HepG2 (cell line): ENCODE data around the gene VWA1. TPM values are rescaled to one million over a fixed set of nuclear protein-coding genes. Genes with fewer than 3 reads are reported as not detected.

Experiments used
- ATAC-seq: fragments of 200-7000 bp; cut with Tn5 transposase; 3 replicates; pipeline ENCODE4 v1.9.1; 2020; ENCODE audit warnings: mild to moderate bottlenecking, moderate library complexity
- BruUV-seq: library from RNA; stranded (reverse); fragments of 400-500 nt; replicated peaks from 2 replicates; lab custom pipeline; 2021; lab: Mats Ljungman, UMichigan
- CTCF ChIA-PET: fragments of 300-600 bp; formaldehyde crosslinking; extraction: SDS; loops from one replicate; lab custom pipeline; 2021; ENCODE audit warnings: low total read pairs, inconsistent platforms, low intra/inter-chr PET ratio; lab: Yijun Ruan, JAX
- POLR2A ChIA-PET: fragments of 350-600 bp; sonication (Branson Sonifier 250); formaldehyde crosslinking; loops from one replicate; lab custom pipeline; 2020; ENCODE audit warnings: antibody characterized with exemption, inconsistent platforms; lab: Yijun Ruan, JAX
- DNase-seq: peaks from one replicate; pipeline ENCODE4 v3.0.0-alpha.2; 2015; ENCODE audit warnings: low spot score
- FAIRE-seq: peaks from 3 replicates; lab custom pipeline; 2011; peaks lifted over from hg19 to GRCh38; lab: Jason Lieb, UNC
- H2AFZ ChIP-seq: one replicate; pipeline ENCODE4 v1.6.1; 2011; ENCODE audit warnings: low read length, inconsistent platforms
- H3K27ac ChIP-seq: fragments of 300-600 bp; 3 replicates; pipeline ENCODE4 v1.8.0; 2011; ENCODE audit warnings: mixed run types, mild to moderate bottlenecking, mixed read lengths, low read length, inconsistent platforms; ENCODE audit not compliant: insufficient read depth; ENCODE audit errors: extremely low read length
- H3K27me3 ChIP-seq, 2 experiments: fragments of 200-600 bp in 1 of 2; 2 replicates in 1 of 2; 3 replicates in 1 of 2; pipeline versions ENCODE4 v1.6.0 to v1.8.0; 2011; ENCODE audit warnings: low read length in 2 of 2, mild to moderate bottlenecking in 2 of 2, moderate library complexity in 2 of 2, inconsistent platforms in 1 of 2; ENCODE audit not compliant: insufficient read depth in 2 of 2, control insufficient read depth in 1 of 2
- H3K36me3 ChIP-seq, 2 experiments: fragments of 200-600 bp in 1 of 2; replicated peaks in 1 of 2; 2 replicates in 1 of 2; 3 replicates in 1 of 2; pipeline versions ENCODE4 v1.5.1 to v1.8.0; 2011; ENCODE audit warnings: low read length in 2 of 2, inconsistent platforms in 1 of 2; ENCODE audit not compliant: insufficient read depth in 2 of 2, control insufficient read depth in 1 of 2
- H3K4me1 ChIP-seq: 2 replicates; pipeline ENCODE4 v1.5.1; 2012; ENCODE audit warnings: low read length, inconsistent platforms; ENCODE audit not compliant: insufficient read depth
- H3K4me2 ChIP-seq: 2 replicates; pipeline ENCODE4 v1.6.0; 2011; ENCODE audit warnings: low read depth, low read length, inconsistent platforms
- H3K4me3 ChIP-seq, 3 experiments: fragments of 200-600 bp in 1 of 3; sonication (generic), shearing (Covaris generic) in 1 of 3; replicated peaks in 1 of 3; 2 replicates each; pipeline ENCODE4 v1.5.1; 2011 to 2016; ENCODE audit warnings: low read length in 3 of 3, inconsistent platforms in 2 of 3, low read depth in 2 of 3, mild to moderate bottlenecking in 2 of 3, control low read depth in 1 of 3, mixed read lengths in 1 of 3; ENCODE audit not compliant: insufficient read depth in 1 of 3
- H3K79me2 ChIP-seq: one replicate; pipeline ENCODE4 v1.6.1; 2011; ENCODE audit warnings: low read length, inconsistent platforms; ENCODE audit not compliant: insufficient read depth
- H3K9ac ChIP-seq: 2 replicates; pipeline ENCODE4 v1.6.0; 2011; ENCODE audit warnings: mild to moderate bottlenecking, low read depth, low read length, inconsistent platforms; ENCODE audit not compliant: insufficient read depth
- H3K9me3 ChIP-seq: 2 replicates; pipeline ENCODE4 v1.5.1; 2012; ENCODE audit warnings: mild to moderate bottlenecking, low read length
- H4K20me1 ChIP-seq: 2 replicates; pipeline ENCODE4 v1.6.0; 2011; ENCODE audit warnings: inconsistent platforms, mild to moderate bottlenecking, low read length, moderate library complexity; ENCODE audit not compliant: insufficient read depth
- BRD4 ChIP-seq: sonication (generic); formaldehyde crosslinking; IDR thresholded peaks from 2 replicates; pipeline ENCODE4 v1.4.0; 2020; ENCODE audit warnings: missing genetic modification reagents
- CEBPG ChIP-seq: IDR thresholded peaks from 2 replicates; pipeline ENCODE4 v1.6.1; 2016
- CREM ChIP-seq, 2 experiments: sonication (generic) in 1 of 2; formaldehyde crosslinking in 1 of 2; IDR thresholded peaks; 2 replicates each; pipeline versions ENCODE4 v1.4.0 to v1.6.1; 2016 to 2020; ENCODE audit warnings: antibody characterized with exemption in 1 of 2, mild to moderate bottlenecking in 1 of 2, missing genetic modification reagents in 1 of 2
- HNF4A ChIP-seq: sonication (generic); formaldehyde crosslinking; IDR thresholded peaks from 2 replicates; pipeline ENCODE4 v1.4.0; 2020; ENCODE audit warnings: missing genetic modification reagents
- HOXA3 ChIP-seq: sonication (generic); formaldehyde crosslinking; IDR thresholded peaks from 2 replicates; pipeline ENCODE4 v1.5.0; 2020; ENCODE audit warnings: missing genetic modification reagents
- KLF16 ChIP-seq, 2 experiments: sonication (generic) in 1 of 2; formaldehyde crosslinking in 1 of 2; IDR thresholded peaks; 2 replicates each; pipeline versions ENCODE4 v1.6.1 to v1.8.0; 2016 to 2023; ENCODE audit warnings: missing genetic modification reagents in 2 of 2, missing compliant biosample characterization in 1 of 2
- KLF6 ChIP-seq: IDR thresholded peaks from 2 replicates; pipeline ENCODE4 v1.8.0; 2016; ENCODE audit warnings: missing biosample characterization, missing genetic modification reagents
- KMT2B ChIP-seq: IDR thresholded peaks from 2 replicates; pipeline ENCODE4 v1.6.1; 2016; ENCODE audit warnings: missing genetic modification reagents, missing compliant biosample characterization
- MLLT10 ChIP-seq: sonication (generic); formaldehyde crosslinking; IDR thresholded peaks from 2 replicates; pipeline ENCODE4 v1.4.0; 2020; ENCODE audit warnings: missing genetic modification reagents
- PHF21A ChIP-seq: sonication (generic); formaldehyde crosslinking; IDR thresholded peaks from 2 replicates; pipeline ENCODE4 v1.5.0; 2020; ENCODE audit warnings: mild to moderate bottlenecking, missing genetic modification reagents
- POLR2G ChIP-seq: fragments of 200-400 bp; formaldehyde crosslinking; IDR thresholded peaks from 2 replicates; pipeline ENCODE4 v1.6.1; 2018; ENCODE audit warnings: mild to moderate bottlenecking, low read depth, low read length, moderate library complexity
- PRMT3 ChIP-seq: sonication (generic); formaldehyde crosslinking; IDR thresholded peaks from 2 replicates; pipeline ENCODE4 v1.8.1; 2022; ENCODE audit warnings: low read depth, mild to moderate bottlenecking, moderate library complexity, missing genetic modification reagents, borderline replicate concordance
- RXRB ChIP-seq: IDR thresholded peaks from 2 replicates; pipeline ENCODE4 v1.6.1; 2016; ENCODE audit warnings: borderline replicate concordance, missing genetic modification reagents, missing compliant biosample characterization
- SOX13 ChIP-seq, 3 experiments: fragments of 450-650 bp in 1 of 3; sonication (generic) in 1 of 3; formaldehyde crosslinking in 1 of 3; IDR thresholded peaks in 2 of 3; conservative IDR thresholded peaks in 1 of 3; 2 replicates each; pipeline versions ENCODE4 v1.5.0 to v1.6.1; 2016 to 2020; ENCODE audit warnings: antibody characterized with exemption in 1 of 3, mild to moderate bottlenecking in 1 of 3, missing compliant biosample characterization in 1 of 3, missing genetic modification reagents in 1 of 3, moderate library complexity in 1 of 3
- ZC3H4 ChIP-seq: sonication (generic); formaldehyde crosslinking; IDR thresholded peaks from 2 replicates; pipeline ENCODE4 v1.4.0; 2020; ENCODE audit warnings: missing genetic modification reagents, borderline replicate concordance
- ZNF205 ChIP-seq: IDR thresholded peaks from 2 replicates; pipeline ENCODE4 v1.6.1; 2018; ENCODE audit warnings: missing biosample characterization, missing genetic modification reagents
- ZNF343 ChIP-seq: sonication (generic); formaldehyde crosslinking; IDR thresholded peaks from 2 replicates; pipeline ENCODE4 v1.4.0; 2020; ENCODE audit warnings: mild to moderate bottlenecking, missing genetic modification reagents
- ZNF558 ChIP-seq: sonication (generic); formaldehyde crosslinking; IDR thresholded peaks from 2 replicates; pipeline ENCODE4 v1.9.0; 2022; ENCODE audit warnings: mild to moderate bottlenecking, missing genetic modification reagents, borderline replicate concordance
- ZNF678 ChIP-seq: sonication (generic); formaldehyde crosslinking; IDR thresholded peaks from 2 replicates; pipeline ENCODE4 v1.4.0; 2020; ENCODE audit warnings: mild to moderate bottlenecking, missing genetic modification reagents
- ZNF773 ChIP-seq: sonication (generic); formaldehyde crosslinking; IDR thresholded peaks from 2 replicates; pipeline ENCODE4 v1.4.0; 2020; ENCODE audit warnings: missing genetic modification reagents, borderline replicate concordance
- WGBS: methylation state at CpG from one replicate; pipeline ENCODE4 v1.1.6; 2017; ENCODE audit warnings: low lambda C conversion rate; 5-methylcytosine and 5-hydroxymethylcytosine counted together
- in situ Hi-C: cut with HindIII; loops from 2 replicates; pipeline ENCODE4 v1.10.0; 2017; ENCODE audit warnings: low pct_unique_long_range_greater_than_20kb; ENCODE audit not compliant: extremely low pct_ligation_motif_present
- intact Hi-C: fragments of 100-400 bp; cut with micrococcal nuclease; formaldehyde crosslinking; loops from one replicate; pipeline ENCODE4 v1.10.0; 2022; ENCODE audit not compliant: unreplicated experiment
- polyA plus RNA-seq, 8 experiments: library from polyadenylated mRNA; depleted of rRNA in 3 of 8; stranded (reverse) in 7 of 8; unstranded in 1 of 8; fragments of >200 nt; fragmentation: Illumina TruSeq in 4 of 8; extraction: Trizol in 4 of 8; gene quantifications; 2 replicates each; pipeline versions ENCODE4 v1.2.1 to v1.2.3, GENCODE V29; 2011 to 2016; ENCODE audit warnings: low read depth in 4 of 8, missing spikeins in 1 of 8, mixed read lengths in 1 of 8; ENCODE audit not compliant: insufficient read depth in 1 of 8
- total RNA-seq, 5 experiments: library from RNA; depleted of rRNA; stranded (reverse); fragments of >200 nt; fragmentation: Illumina TruSeq; extraction: Trizol; gene quantifications; 2 replicates each; pipeline ENCODE4 v1.2.3, GENCODE V29; 2016; ENCODE audit warnings: low read depth in 1 of 5
- TF ChIP-seq, protein P1 (sequence below): sonication (generic); formaldehyde crosslinking; IDR thresholded peaks from 2 replicates; pipeline ENCODE4 v1.5.1; 2020; ENCODE audit warnings: mild to moderate bottlenecking, moderate library complexity, missing genetic modification reagents
- TF ChIP-seq, protein P2 (sequence below): IDR thresholded peaks from 2 replicates; pipeline ENCODE4 v1.6.1; 2016; ENCODE audit warnings: mild to moderate bottlenecking

Gene VWA1
- total and polyA plus RNA-seq, 2 of the 13 experiments (the other 11 are each of a cell fraction or from before 2014, with no cell fraction given), result 40.9 to 57.5 TPM

DNA sequence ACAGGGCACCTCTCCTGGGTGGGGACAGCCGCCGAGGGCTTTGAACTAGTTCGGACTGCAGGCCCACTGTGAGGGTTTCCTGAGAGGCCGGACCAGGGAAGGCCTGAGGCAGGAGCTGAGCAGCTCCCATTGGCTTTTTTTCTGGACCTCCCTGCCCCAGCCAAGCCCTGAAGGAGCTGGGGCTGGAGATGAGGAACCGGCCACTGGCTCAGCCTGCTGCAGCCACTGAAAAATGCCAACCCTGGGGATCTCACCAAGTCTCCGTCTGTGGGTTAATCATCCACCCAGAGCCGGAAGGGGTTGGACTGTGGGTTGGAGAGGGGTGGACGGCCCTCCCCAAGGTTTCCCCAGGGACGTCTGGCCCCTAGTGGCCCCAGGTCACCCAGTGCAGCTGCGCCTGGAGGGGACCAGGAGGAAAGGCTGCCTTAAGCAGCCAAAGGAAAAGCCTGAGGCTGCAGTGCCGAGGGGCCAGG, 2.5 kb downstream of the VWA1 start:
- CTCF ChIA-PET, result interaction anchor here (1.1 kb wide), 1 partner anchor 20 kb away, joined by 3 read pairs; no protein-coding TSS in a partner anchor
- Histone ChIP-seq H3K27ac (peak overlapping the region; percentile 54), H3K9me3 (no peaks in the 10 kb centered on the region), H4K20me1 (no peaks in the 10 kb centered on the region), H3K36me3 (peaks cover 0 to 2% of the 10 kb centered on the region in 2 experiments; a peak in 1 of 5 replicates), H3K4me1 (peaks cover 53% of the 10 kb centered on the region), H3K79me2 (peaks cover 31% of the 10 kb centered on the region), H2AFZ (no peak overlapping the region), H3K9ac (peak overlapping the region; percentile 74), H3K4me3 (peak overlapping the region; percentile 72 to 88 (median 84); a peak in 5 of 6 replicates), H3K27me3 (no peaks in the 10 kb centered on the region), H3K4me2 (peak overlapping the region; percentile 94)
- ATAC-seq (peak; percentile 66), FAIRE-seq (peak; percentile 98), DNase-seq (peak; percentile 91)
- BruUV-seq, result no TSS peak
- POLR2A ChIA-PET, result interaction anchor here (1.0 to 11.0 kb wide), 13 partner anchors 8 to 67 kb away, joined by 3 to 355 read pairs (median 7); partner anchors contain the start of genes ANKRD65, AURKAIP1, CCNL2 and MRPL20
- 0% methylated on average over 3 of the region's 11 CpGs for WGBS
- intact Hi-C loops, result no loop called here
- in situ Hi-C loops, result loop anchor here (5.0 kb wide), 1 partner anchor 36 kb away; no protein-coding TSS in a partner anchor
- TF ChIP-seq HOXA3 (CRISPR knock-in tag), result peak; percentile 63
- peak in 1 of 2 experiments; percentile 68; a peak in 1 of 4 replicates for TF ChIP-seq KLF16 (CRISPR knock-in tag; IDR thresholded peaks at IDR 0.05)
- peak; percentile 95 for TF ChIP-seq POLR2G
- peak; percentile 30; the same call in 1 of the 2 replicates for TF ChIP-seq ZNF205 (CRISPR knock-in tag)
- no peak for TF ChIP-seq BRD4
- TF ChIP-seq CEBPG, result 0 out of 2 replicates have a peak, but pooled peaks have one; percentile 15
- no peak for TF ChIP-seq ZNF558 (CRISPR knock-in tag)
- TF ChIP-seq SOX13 (IDR thresholded peaks at IDR 0.05), result no peak
- peak in 1 of 2 experiments; percentile 52; a peak in 1 of 4 replicates for TF ChIP-seq SOX13 (CRISPR knock-in tag; conservative IDR thresholded peaks at IDR 0.05 in 1 of 2, IDR thresholded peaks at IDR 0.05 in 1 of 2)
- no peak for TF ChIP-seq PHF21A (CRISPR knock-in tag)
- no peak for TF ChIP-seq ZNF678 (CRISPR knock-in tag)
- no peak for TF ChIP-seq ZNF773 (CRISPR knock-in tag)
- no peak; the same call in 1 of the 2 replicates for TF ChIP-seq CREM (IDR thresholded peaks at IDR 0.05)
- no peak for TF ChIP-seq CREM (CRISPR knock-in tag; IDR thresholded peaks at IDR 0.05)
- no peak for TF ChIP-seq KMT2B (CRISPR knock-in tag)
- TF ChIP-seq RXRB, result peak; percentile 85
- 0 out of 2 replicates have a peak, but pooled peaks have one; percentile 28 for TF ChIP-seq KLF6 (CRISPR knock-in tag)
- TF ChIP-seq MLLT10 (CRISPR knock-in tag), result no peak
- TF ChIP-seq HNF4A (CRISPR knock-in tag), result peak; percentile 28
- no peak for TF ChIP-seq ZC3H4 (CRISPR knock-in tag)
- TF ChIP-seq, protein P1, sequence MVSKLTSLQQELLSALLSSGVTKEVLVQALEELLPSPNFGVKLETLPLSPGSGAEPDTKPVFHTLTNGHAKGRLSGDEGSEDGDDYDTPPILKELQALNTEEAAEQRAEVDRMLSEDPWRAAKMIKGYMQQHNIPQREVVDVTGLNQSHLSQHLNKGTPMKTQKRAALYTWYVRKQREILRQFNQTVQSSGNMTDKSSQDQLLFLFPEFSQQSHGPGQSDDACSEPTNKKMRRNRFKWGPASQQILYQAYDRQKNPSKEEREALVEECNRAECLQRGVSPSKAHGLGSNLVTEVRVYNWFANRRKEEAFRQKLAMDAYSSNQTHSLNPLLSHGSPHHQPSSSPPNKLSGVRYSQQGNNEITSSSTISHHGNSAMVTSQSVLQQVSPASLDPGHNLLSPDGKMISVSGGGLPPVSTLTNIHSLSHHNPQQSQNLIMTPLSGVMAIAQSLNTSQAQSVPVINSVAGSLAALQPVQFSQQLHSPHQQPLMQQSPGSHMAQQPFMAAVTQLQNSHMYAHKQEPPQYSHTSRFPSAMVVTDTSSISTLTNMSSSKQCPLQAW (CRISPR knock-in tag), result peak; percentile 100
- TF ChIP-seq, protein P2, sequence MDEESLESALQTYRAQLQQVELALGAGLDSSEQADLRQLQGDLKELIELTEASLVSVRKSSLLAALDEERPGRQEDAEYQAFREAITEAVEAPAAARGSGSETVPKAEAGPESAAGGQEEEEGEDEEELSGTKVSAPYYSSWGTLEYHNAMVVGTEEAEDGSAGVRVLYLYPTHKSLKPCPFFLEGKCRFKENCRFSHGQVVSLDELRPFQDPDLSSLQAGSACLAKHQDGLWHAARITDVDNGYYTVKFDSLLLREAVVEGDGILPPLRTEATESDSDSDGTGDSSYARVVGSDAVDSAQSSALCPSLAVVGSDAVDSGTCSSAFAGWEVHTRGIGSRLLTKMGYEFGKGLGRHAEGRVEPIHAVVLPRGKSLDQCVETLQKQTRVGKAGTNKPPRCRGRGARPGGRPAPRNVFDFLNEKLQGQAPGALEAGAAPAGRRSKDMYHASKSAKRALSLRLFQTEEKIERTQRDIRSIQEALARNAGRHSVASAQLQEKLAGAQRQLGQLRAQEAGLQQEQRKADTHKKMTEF (CRISPR knock-in tag), result peak; percentile 55; the same call in 1 of the 2 replicates
- TF ChIP-seq ZNF343 (CRISPR knock-in tag), result no peak
- 0 out of 2 replicates have a peak, but pooled peaks have one; percentile 20 for TF ChIP-seq PRMT3
